ENCODE results near the gene SRGAP1. TPM values are rescaled to one million over a fixed set of nuclear protein-coding genes. Genes with fewer than 3 reads are reported as not detected.
A peak's percentile ranks its signal among the peaks of the same experiment; 100 is the strongest.

The SRGAP1 gene
- total RNA-seq, 1 donor: 18.1 TPM

GRCh38 chr12:63944586-63945228 is 100.2 kb downstream of the SRGAP1 start:
- no peak for DNase-seq (ENCODE audit: low read depth)
- TF ChIP-seq, protein P1, sequence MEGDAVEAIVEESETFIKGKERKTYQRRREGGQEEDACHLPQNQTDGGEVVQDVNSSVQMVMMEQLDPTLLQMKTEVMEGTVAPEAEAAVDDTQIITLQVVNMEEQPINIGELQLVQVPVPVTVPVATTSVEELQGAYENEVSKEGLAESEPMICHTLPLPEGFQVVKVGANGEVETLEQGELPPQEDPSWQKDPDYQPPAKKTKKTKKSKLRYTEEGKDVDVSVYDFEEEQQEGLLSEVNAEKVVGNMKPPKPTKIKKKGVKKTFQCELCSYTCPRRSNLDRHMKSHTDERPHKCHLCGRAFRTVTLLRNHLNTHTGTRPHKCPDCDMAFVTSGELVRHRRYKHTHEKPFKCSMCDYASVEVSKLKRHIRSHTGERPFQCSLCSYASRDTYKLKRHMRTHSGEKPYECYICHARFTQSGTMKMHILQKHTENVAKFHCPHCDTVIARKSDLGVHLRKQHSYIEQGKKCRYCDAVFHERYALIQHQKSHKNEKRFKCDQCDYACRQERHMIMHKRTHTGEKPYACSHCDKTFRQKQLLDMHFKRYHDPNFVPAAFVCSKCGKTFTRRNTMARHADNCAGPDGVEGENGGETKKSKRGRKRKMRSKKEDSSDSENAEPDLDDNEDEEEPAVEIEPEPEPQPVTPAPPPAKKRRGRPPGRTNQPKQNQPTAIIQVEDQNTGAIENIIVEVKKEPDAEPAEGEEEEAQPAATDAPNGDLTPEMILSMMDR (IDR thresholded peaks at IDR 0.05; ENCODE audit: insufficient read depth, low read depth, low read length): no peak
- no peak overlapping the region for H3K4me3 ChIP-seq (ENCODE audit: low read depth, low read length)

- H3K4me3 ChIP-seq (ENCODE audit: low read depth, low read length): no peak overlapping the region
- TF ChIP-seq, protein P1 (IDR thresholded peaks at IDR 0.05; ENCODE audit: insufficient read depth, low read depth, low read length): no peak
- DNase-seq (ENCODE audit: low read depth): no peak
These were observed 101.3 kb downstream of the SRGAP1 start for GRCh38 chr12:63945777-63946176.

- TF ChIP-seq, protein P1 (IDR thresholded peaks at IDR 0.05; ENCODE audit: insufficient read depth, low read depth, low read length): no peak
- no peak overlapping the region for H3K4me3 ChIP-seq (ENCODE audit: low read depth, low read length)
- no peak for DNase-seq (ENCODE audit: low read depth)
These were observed 103.7 kb downstream of the SRGAP1 start for GRCh38 chr12:63948211-63948610.

DNA sequence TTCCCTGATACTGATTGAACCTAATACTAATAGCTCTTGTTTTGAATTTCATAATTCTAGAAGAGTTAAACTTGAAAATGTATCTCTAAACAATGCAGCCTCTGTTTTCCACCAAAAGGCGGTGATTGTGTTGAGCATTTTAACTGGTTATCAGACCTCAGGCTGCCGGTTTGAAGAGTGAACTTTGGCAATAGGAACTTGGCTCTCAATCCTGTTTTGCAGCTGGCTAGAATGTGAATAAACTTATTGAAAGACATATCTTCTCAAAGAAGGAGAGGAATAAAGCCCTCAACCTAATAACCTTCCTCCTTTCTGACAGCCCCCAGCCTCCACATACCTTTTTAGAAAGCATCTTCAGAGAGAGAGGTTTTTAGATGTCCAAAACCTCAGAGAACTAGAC is 105.4 kb downstream of the SRGAP1 start:
- TF ChIP-seq, protein P1 (IDR thresholded peaks at IDR 0.05; ENCODE audit: insufficient read depth, low read depth, low read length): no peak
- DNase-seq (ENCODE audit: low read depth): peak; percentile 31
- H3K4me3 ChIP-seq (ENCODE audit: low read depth, low read length): no peak overlapping the region

DNA sequence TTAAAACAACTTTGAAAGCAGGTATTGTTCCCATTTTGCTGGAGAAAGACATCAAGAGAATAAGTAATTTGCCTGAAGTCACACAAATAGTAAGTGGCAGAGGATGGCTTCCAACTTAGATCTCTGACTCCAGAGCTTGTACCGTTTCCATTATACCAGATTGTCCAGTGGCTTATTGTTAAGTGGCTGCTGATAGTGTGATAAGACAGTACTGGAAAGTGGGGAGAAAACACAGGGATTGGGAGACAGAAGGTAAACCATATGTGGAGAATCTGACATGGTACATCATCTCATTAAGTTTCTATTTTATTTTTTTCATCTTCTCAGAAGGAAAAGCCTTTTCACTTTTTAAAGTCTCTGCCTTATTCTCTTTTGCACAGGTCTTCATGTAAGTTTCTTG is 108.5 kb downstream of the SRGAP1 start:
- TF ChIP-seq, protein P1 (IDR thresholded peaks at IDR 0.05; ENCODE audit: insufficient read depth, low read depth, low read length): no peak
- no peak overlapping the region for H3K4me3 ChIP-seq (ENCODE audit: low read depth, low read length)
- no peak for DNase-seq (ENCODE audit: low read depth)

- DNase-seq (ENCODE audit: low read depth): peak; percentile 96
- TF ChIP-seq, protein P1 (IDR thresholded peaks at IDR 0.05; ENCODE audit: insufficient read depth, low read depth, low read length): no peak
- H3K4me3 ChIP-seq (ENCODE audit: low read depth, low read length): peak overlapping the region; percentile 28
These were observed 111.5 kb downstream of the SRGAP1 start for GRCh38 chr12:63955831-63956666.

Data from fibroblast of villous mesenchyme (primary cell).